SK-N-SH (cell line): ENCODE data around the gene TRA2A. TPM values are rescaled to one million over a fixed set of nuclear protein-coding genes. Genes with fewer than 3 reads are reported as not detected.
A peak's percentile ranks its signal among the peaks of the same experiment; 100 is the strongest.

Experiments
- CTCF ChIA-PET: fragments of 300-600, 350-600 bp; formaldehyde crosslinking; extraction: SDS; loops from one replicate; lab custom pipeline; 2021; lab: Yijun Ruan, JAX
- POLR2A ChIA-PET: fragments of 350-600 bp; sonication (Branson Sonifier 250); formaldehyde crosslinking; extraction: SDS; loops from one replicate; lab custom pipeline; 2020; ENCODE audit warnings: antibody characterized with exemption, inconsistent platforms; lab: Yijun Ruan, JAX
- DNase-seq: peaks from one replicate; pipeline ENCODE4 v3.0.0; 2012
- H2AFZ ChIP-seq: fragments of 200-600 bp; sonication (generic); 2 replicates; pipeline ENCODE4 v1.8.1; 2016; ENCODE audit warnings: antibody characterized with exemption, mild to moderate bottlenecking, low read depth
- H3F3A ChIP-seq: fragments of 200-600 bp; sonication (generic); replicated peaks from 2 replicates; pipeline ENCODE3; 2016; ENCODE audit warnings: antibody characterized with exemption, mild to moderate bottlenecking; ENCODE audit not compliant: insufficient read depth
- H3K27ac ChIP-seq, 2 experiments: fragments of 200-500 bp in 1 of 2; fragments of 200-600 bp in 1 of 2; sonication (Bioruptor generic) in 1 of 2; sonication (generic), shearing (Covaris generic) in 1 of 2; 2 replicates each; pipeline versions ENCODE4 v1.5.1 to v1.6.1; 2014 to 2016; ENCODE audit warnings: low read depth in 2 of 2, inconsistent platforms in 1 of 2, low read length in 1 of 2, mild to moderate bottlenecking in 1 of 2, mixed read lengths in 1 of 2
- H3K27me3 ChIP-seq: fragments of 200-600 bp; sonication (generic), shearing (Covaris generic); 2 replicates; pipeline ENCODE4 v1.6.1; 2016; ENCODE audit warnings: mixed run types; ENCODE audit not compliant: insufficient read depth
- H3K36me3 ChIP-seq, 2 experiments: fragments of 200-500 bp in 1 of 2; fragments of 200-600 bp in 1 of 2; sonication (Bioruptor generic) in 1 of 2; sonication (generic) in 1 of 2; replicated peaks in 1 of 2; 2 replicates each; pipeline versions ENCODE3 to v1.5.1; 2014 to 2016; ENCODE audit warnings: low read length in 1 of 2, mild to moderate bottlenecking in 1 of 2; ENCODE audit not compliant: insufficient read depth in 2 of 2, control insufficient read depth in 1 of 2
- H3K4me1 ChIP-seq, 2 experiments: fragments of 200-500 bp in 1 of 2; fragments of 200-600 bp in 1 of 2; sonication (Bioruptor generic) in 1 of 2; sonication (generic), shearing (Covaris generic) in 1 of 2; 2 replicates each; pipeline versions ENCODE4 v1.5.1 to v1.6.1; 2014 to 2016; ENCODE audit warnings: low read depth in 1 of 2, low read length in 1 of 2, mixed run types in 1 of 2; ENCODE audit not compliant: insufficient read depth in 2 of 2, control insufficient read depth in 1 of 2
- H3K4me2 ChIP-seq: fragments of 200-600 bp; sonication (generic), shearing (Covaris generic); 2 replicates; pipeline ENCODE4 v1.6.1; 2017; ENCODE audit warnings: mixed run types
- H3K4me3 ChIP-seq, 2 experiments: fragments of 200-500 bp in 1 of 2; fragments of 200-600 bp in 1 of 2; sonication (Bioruptor generic) in 1 of 2; sonication (generic), shearing (Covaris generic) in 1 of 2; 2 replicates each; pipeline versions ENCODE4 v1.5.1 to v1.8.1; 2014 to 2016; ENCODE audit warnings: low read depth in 2 of 2, inconsistent platforms in 1 of 2, low read length in 1 of 2, mild to moderate bottlenecking in 1 of 2, mixed read lengths in 1 of 2, moderate library complexity in 1 of 2
- H3K79me2 ChIP-seq: fragments of 200-600 bp; sonication (generic); 2 replicates; pipeline ENCODE4 v1.8.1; 2017; ENCODE audit warnings: mild to moderate bottlenecking; ENCODE audit not compliant: insufficient read depth
- H3K9ac ChIP-seq: fragments of 200-600 bp; sonication (generic); 2 replicates; pipeline ENCODE4 v1.6.1; 2017; ENCODE audit warnings: mixed run types
- H3K9me2 ChIP-seq: fragments of 200-600 bp; sonication (generic); 2 replicates; pipeline ENCODE4 v1.6.1; 2017; ENCODE audit warnings: mixed run types
- H3K9me3 ChIP-seq: fragments of 200-600 bp; sonication (generic); 2 replicates; pipeline ENCODE4 v1.6.1; 2017; ENCODE audit warnings: mixed run types, mild to moderate bottlenecking, moderate library complexity
- H4K20me1 ChIP-seq: fragments of 200-600 bp; sonication (generic); 2 replicates; pipeline ENCODE4 v1.6.1; 2017; ENCODE audit warnings: mild to moderate bottlenecking, mixed run types; ENCODE audit not compliant: insufficient read depth
- EP300 ChIP-seq, 2 experiments: IDR thresholded peaks; 2 replicates each; pipeline versions ENCODE4 v1.4.0 to v1.6.1; 2012; ENCODE audit warnings: borderline replicate concordance in 1 of 2, low read depth in 1 of 2, low read length in 1 of 2
- EZH2phosphoT487 ChIP-seq: fragments of 200-600 bp; sonication (generic); IDR thresholded peaks from 2 replicates; pipeline ENCODE4 v1.6.1; 2017; ENCODE audit warnings: low read depth, mixed run types, mild to moderate bottlenecking, antibody characterized with exemption, moderate library complexity, borderline replicate concordance
- FOXJ3 ChIP-seq: sonication (generic); formaldehyde crosslinking; IDR thresholded peaks from 2 replicates; pipeline ENCODE4 v1.5.1; 2020; ENCODE audit warnings: mild to moderate bottlenecking, missing genetic modification reagents
- NFIC ChIP-seq: IDR thresholded peaks from 2 replicates; pipeline ENCODE4 v1.4.0; 2012; ENCODE audit warnings: borderline replicate concordance
- YY1 ChIP-seq: IDR thresholded peaks from 2 replicates; pipeline ENCODE4 v1.4.0; 2012; ENCODE audit warnings: low read depth, mild to moderate bottlenecking
- WGBS: methylation state at CpG from one replicate; pipeline ENCODE4 v1.1.6; 2017; ENCODE audit warnings: low lambda C conversion rate; 5-methylcytosine and 5-hydroxymethylcytosine counted together
- polyA plus RNA-seq, 3 experiments: library from polyadenylated mRNA; depleted of rRNA; stranded (reverse); fragments of >200 nt; gene quantifications; 2 replicates each; pipeline ENCODE4 v1.2.3, GENCODE V29; 2012
- TF ChIP-seq, protein P1 (sequence below): IDR thresholded peaks from 2 replicates; pipeline ENCODE4 v1.6.1; 2012; ENCODE audit warnings: mild to moderate bottlenecking, low read depth, low read length, moderate library complexity
- TF ChIP-seq, protein P2 (sequence below): fragments of 150-350 bp; IDR thresholded peaks from 2 replicates; pipeline ENCODE4 v1.6.1; 2017; ENCODE audit warnings: antibody characterized with exemption, low read length, low read depth, borderline replicate concordance

Gene TRA2A
- polyA plus RNA-seq, 1 of the 3 experiments (the other 2 are of a cell fraction), result 62.1 TPM

DNA sequence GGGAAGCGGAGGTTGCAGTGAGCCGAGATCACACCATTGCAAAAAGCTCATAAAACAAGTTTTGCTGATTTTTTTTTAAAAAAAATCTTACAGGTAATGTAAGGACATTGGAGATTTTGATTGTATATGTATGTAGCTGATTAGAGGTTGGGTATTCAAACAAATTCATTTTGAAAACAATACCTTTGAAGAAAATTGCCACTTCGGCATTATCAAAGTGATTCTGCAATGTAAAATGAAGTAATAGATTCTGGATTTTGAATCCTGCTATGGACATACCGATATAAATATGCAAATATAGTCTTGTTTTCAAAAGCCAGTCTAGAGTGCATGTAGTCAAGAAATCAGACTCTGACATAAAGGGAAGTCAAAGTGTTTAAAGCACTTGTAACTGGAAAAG lies 49.1 kb downstream of the TRA2A start:
- Histone ChIP-seq H3K9me2 (no peaks in the 10 kb centered on the region), H3K27me3 (no peaks in the 10 kb centered on the region), H3K9me3 (no peaks in the 10 kb centered on the region), H3K4me1 (peaks cover 0 to 10% of the 10 kb centered on the region in 2 experiments; a peak in 1 of 4 replicates), H4K20me1 (no peaks in the 10 kb centered on the region), H3F3A (no peaks in the 10 kb centered on the region), H3K27ac (no peak overlapping the region), H3K36me3 (no peaks in the 10 kb centered on the region), H3K4me3 (no peak overlapping the region), H3K4me2 (no peak overlapping the region), H3K79me2 (no peaks in the 10 kb centered on the region; the same call in 1 of the 2 replicates), H3K9ac (no peak overlapping the region), H2AFZ (no peak overlapping the region)
- 97% methylated on average over 4 of the region's 4 CpGs for WGBS
- POLR2A ChIA-PET, result no interaction called here
- CTCF ChIA-PET, result interaction anchor here (1.4 kb wide), 1 partner anchor 206 kb away, joined by 3 read pairs; no protein-coding TSS in a partner anchor
- no peak for TF ChIP-seq NFIC
- no peak for DNase-seq

DNA sequence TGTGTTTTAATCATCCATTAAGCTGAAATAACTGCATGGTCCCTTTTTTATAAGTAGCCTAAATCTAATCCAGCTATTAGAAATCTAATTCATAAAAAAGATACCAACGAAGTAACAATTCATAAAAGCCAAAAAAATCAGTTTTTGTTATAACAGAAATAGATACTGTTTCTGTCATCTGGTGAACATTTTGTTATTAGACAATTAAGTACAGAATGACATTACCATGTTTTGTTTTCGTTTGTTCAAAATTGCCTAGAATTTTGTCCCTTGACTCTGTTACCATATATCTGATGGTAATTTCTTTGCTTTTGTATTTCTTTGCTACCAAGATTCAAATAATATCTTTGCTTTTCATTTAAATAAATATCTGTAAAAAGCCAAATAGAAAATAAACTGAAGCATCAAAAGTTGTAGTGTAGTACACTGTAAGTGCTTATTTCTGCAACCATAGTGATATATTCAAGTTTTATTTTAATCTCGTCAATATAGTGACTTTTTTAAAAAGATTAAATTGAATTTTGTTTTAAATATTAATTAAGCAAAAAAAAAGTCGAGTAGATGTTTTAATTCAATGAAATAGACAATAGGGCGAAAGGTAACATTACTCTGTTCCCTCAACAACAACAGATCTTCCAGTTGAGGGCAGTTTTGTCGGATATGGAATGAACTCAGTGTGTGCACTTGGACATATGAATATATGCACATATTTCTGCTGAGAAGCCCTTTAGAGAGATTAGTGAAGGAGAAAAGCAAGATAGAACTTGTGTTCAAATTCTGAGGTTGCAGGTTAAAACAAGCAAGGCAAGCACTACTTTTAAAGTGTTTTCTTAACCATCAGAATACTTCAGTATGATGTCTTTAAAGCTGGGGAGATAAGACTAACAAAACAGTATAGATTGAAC lies 53.6 kb downstream of the TRA2A start:
- no peak overlapping the region for H3K9ac ChIP-seq
- H2AFZ ChIP-seq, result no peak overlapping the region
- peaks cover 32% of the 10 kb centered on the region for H3K79me2 ChIP-seq
- H3K9me2 ChIP-seq, result no peaks in the 10 kb centered on the region
- peaks cover 16% of the 10 kb centered on the region for H3F3A ChIP-seq
- H3K4me2 ChIP-seq, result no peak overlapping the region
- TF ChIP-seq FOXJ3 (CRISPR knock-in tag) (no peak), YY1 (no peak), EZH2phosphoT487 (no peak), EP300 (IDR thresholded peaks at IDR 0.05; ENCODE audit: borderline replicate concordance in 1 of 2, low read depth in 1 of 2, low read length in 1 of 2) (no peak)
- TF ChIP-seq, protein P1, sequence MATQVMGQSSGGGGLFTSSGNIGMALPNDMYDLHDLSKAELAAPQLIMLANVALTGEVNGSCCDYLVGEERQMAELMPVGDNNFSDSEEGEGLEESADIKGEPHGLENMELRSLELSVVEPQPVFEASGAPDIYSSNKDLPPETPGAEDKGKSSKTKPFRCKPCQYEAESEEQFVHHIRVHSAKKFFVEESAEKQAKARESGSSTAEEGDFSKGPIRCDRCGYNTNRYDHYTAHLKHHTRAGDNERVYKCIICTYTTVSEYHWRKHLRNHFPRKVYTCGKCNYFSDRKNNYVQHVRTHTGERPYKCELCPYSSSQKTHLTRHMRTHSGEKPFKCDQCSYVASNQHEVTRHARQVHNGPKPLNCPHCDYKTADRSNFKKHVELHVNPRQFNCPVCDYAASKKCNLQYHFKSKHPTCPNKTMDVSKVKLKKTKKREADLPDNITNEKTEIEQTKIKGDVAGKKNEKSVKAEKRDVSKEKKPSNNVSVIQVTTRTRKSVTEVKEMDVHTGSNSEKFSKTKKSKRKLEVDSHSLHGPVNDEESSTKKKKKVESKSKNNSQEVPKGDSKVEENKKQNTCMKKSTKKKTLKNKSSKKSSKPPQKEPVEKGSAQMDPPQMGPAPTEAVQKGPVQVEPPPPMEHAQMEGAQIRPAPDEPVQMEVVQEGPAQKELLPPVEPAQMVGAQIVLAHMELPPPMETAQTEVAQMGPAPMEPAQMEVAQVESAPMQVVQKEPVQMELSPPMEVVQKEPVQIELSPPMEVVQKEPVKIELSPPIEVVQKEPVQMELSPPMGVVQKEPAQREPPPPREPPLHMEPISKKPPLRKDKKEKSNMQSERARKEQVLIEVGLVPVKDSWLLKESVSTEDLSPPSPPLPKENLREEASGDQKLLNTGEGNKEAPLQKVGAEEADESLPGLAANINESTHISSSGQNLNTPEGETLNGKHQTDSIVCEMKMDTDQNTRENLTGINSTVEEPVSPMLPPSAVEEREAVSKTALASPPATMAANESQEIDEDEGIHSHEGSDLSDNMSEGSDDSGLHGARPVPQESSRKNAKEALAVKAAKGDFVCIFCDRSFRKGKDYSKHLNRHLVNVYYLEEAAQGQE, result no peak
- TF ChIP-seq, protein P2, sequence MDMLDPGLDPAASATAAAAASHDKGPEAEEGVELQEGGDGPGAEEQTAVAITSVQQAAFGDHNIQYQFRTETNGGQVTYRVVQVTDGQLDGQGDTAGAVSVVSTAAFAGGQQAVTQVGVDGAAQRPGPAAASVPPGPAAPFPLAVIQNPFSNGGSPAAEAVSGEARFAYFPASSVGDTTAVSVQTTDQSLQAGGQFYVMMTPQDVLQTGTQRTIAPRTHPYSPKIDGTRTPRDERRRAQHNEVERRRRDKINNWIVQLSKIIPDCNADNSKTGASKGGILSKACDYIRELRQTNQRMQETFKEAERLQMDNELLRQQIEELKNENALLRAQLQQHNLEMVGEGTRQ, result no peak
- no peaks in the 10 kb centered on the region for H3K36me3 ChIP-seq
- DNase-seq, result no peak
- ChIA-PET CTCF (interaction anchor here (0.6 kb wide), 1 partner anchor 123 kb away, joined by 3 read pairs; no protein-coding TSS in a partner anchor), POLR2A (interaction anchor here (1.6 to 2.5 kb wide), 2 partner anchors 10 to 12 kb away, joined by 4 to 8 read pairs; no protein-coding TSS in a partner anchor)
- H3K27me3 ChIP-seq, result no peaks in the 10 kb centered on the region
- H3K9me3 ChIP-seq, result no peaks in the 10 kb centered on the region
- 71% methylated on average over 6 of the region's 6 CpGs for WGBS
- H3K27ac ChIP-seq, result peak overlapping the region in 1 of 2 experiments; percentile 22; a peak in 1 of 4 replicates
- H3K4me1 ChIP-seq, result peaks cover 4 to 25% of the 10 kb centered on the region in 2 experiments; a peak in 2 of 4 replicates
- H4K20me1 ChIP-seq, result no peaks in the 10 kb centered on the region
- H3K4me3 ChIP-seq, result no peak overlapping the region; a peak in 1 of 4 replicates
